Germinal center (tissue), 1 donor: ENCODE data around the gene ZNF500.

ENCODE experiments used
- DNase-seq: peaks from one replicate; pipeline ENCODE4 v3.0.0; 2012; ENCODE audit warnings: mixed read lengths, low spot score

Gene ZNF500

DNA sequence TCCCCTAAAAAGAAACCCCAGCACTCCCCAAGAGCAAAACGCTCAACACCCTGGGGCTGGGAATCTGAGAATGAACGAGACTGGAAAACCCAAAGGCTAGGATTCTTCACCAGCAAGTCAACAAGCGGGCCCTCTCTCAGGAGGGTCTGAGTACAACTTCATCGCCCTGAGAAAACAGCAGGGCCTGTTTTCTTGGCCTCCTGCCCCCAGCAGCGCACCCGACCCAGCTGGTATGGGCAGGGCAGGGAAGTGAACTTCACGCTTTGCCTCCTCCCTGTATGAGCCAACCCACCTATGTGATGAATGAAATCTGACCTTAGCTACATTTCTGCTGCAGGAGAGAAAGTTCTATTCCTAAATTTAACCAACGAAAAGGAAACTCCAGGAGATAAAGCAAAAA lies 62.5 kb downstream of the ZNF500 start:
- no peak for DNase-seq

DNA sequence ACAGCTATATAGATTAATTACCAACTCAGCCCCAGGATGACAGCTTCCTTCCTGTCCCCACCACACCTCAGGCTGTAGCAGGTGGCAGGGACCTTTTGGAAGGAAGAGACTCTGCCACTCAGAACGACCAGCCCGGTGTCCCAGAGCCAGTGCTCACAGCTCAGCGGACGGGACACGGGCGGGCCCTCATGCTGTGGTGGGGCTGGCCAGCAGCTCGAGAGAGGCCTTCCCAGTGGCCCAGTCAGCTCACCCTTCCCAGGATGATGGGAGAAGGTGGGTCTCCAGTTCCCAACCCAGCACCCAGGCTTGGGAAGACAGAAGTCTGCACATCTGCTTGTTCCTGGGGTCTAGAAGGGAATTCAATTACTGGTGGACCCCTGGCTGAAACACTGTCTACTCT lies 63.1 kb downstream of the ZNF500 start:
- DNase-seq: no peak

DNA sequence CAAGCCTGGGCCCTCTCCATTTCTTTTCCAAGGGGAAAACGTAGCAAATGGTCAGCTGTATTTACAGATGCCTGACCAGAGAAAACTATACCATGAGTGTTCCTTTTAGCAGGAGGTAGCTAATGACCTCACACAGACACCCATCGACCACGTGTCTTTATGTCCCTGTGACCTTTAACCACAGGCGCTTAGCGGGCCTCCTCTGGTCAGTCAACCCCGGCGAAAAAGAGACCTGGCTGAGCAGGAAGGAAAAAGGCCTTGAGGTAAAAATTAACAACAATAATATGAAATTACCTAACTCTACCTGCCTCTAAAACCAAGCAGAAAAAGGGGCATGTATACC lies 64.5 kb downstream of the ZNF500 start:
- DNase-seq: no peak

DNA sequence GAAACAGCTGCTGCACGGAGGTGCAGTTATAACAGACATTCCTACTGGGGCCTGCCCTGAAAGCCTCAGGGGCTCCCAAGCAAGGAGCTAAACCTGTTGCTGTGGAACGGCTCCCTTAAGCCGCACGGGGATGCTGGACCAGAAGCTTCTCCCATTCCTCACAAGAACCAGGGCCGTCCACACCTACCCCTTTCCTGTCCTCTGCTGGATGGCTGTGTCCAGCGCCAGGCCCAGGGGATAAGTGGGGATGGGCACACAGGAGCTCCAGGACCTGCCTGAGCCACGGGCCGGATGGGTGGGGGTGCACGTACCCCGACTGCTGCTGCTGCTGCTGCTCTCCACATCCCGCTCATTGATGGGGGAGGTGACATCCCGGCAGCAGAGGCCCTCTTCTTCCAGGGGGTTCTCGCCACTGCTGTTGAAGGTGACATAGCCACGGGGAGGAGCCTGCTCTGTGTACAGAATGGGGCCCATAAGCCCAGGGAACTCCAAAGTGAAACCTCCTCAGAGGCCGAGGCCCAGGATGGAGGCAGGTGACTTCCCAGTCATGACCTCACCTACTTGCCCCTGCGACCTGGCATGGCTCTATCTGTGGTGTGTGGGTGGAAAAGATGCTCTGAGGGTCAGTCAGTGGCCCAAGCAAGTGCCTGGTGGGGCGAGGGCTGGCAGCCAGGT lies 65.0 kb downstream of the ZNF500 start:
- no peak for DNase-seq

DNA sequence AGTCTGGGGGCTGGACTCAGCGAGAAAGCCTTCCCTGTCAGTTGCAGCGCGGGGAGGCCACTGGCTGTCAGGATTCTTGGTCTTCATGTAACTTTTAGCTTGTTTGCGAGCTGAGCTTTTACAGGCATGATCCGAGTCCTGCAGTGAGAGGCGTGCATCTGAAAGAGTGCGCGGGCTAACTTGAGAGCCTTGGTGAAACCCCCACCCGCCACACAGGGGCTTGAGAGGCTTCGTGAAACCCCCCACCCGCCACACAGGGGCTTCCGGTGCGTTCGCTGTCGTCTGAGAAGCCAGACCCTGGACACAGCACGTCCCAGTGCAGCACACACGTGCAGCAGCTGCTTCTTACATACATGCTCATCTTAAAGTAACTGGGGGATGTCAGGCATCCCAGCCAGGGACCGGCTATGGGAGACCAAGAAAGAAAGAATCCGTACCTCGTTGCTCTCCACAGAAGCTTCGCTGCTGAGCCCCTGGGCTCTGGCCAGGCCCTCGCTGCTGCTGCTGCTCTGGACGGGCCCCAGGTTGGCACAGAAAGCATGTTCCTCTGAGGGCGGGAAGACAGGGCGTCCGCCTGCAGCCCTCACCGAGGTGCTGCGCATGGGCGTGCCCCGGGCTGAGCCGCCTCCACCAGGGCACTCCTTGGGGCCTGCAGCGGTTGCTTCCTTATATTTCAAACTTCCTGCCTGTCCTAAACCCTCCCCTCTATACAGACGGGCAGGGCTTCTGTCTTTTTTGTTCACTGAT lies 65.8 kb downstream of the ZNF500 start:
- no peak for DNase-seq

DNA sequence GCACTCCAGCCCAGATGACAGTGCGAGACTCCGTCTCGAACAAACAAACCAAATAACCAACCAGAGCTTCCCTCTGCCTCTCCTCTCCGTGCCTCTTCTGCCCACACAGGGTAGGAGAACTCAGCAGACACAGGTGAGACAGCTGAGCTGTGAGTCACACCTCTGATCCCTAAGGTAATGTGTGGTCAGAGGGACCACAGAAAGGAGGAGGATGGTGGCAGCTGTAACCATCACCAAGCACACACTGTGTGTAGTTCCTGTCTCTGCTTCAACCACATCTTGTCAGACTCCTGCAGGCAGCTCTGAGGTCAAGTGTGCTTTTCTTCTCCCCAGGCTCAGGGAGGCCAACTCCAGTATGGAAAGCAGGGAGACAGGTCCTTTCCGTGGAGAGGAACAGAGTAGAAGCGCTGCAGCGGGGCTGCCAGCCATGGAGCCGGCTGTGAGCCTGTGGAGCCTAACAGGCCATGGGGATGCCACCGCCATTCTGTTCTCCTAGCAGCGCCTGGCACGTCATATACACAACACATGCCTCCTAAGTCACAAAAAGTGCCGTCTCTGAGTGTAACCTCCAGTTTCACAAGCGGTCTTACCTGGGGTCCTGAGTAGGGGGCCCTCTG lies 66.5 kb downstream of the ZNF500 start:
- DNase-seq: no peak

DNA sequence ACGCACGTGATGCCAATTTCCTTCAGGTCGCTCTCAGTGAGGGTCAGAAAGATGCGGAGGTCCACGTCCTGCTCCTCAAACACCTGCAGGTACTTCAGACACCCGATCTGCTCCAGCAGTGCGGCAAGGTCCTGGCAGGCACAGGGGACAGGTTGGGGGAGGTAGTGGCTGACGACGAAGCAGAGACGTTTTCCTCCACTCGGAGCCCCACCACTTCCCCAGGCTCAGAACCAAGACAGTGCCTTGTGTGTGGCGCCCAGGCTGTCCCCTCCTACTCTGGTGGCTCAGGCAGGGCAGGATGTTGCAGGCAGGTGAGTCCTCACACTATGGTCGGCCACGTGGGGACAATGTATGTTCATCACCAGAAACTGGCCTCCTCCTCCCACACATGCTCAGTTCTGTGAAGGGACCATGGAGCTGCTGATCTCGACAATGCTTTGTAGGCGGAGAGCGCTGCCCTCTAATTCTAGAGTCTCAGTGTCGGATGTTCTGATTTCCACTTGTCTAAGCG lies 67.9 kb downstream of the ZNF500 start:
- DNase-seq: no peak

DNA sequence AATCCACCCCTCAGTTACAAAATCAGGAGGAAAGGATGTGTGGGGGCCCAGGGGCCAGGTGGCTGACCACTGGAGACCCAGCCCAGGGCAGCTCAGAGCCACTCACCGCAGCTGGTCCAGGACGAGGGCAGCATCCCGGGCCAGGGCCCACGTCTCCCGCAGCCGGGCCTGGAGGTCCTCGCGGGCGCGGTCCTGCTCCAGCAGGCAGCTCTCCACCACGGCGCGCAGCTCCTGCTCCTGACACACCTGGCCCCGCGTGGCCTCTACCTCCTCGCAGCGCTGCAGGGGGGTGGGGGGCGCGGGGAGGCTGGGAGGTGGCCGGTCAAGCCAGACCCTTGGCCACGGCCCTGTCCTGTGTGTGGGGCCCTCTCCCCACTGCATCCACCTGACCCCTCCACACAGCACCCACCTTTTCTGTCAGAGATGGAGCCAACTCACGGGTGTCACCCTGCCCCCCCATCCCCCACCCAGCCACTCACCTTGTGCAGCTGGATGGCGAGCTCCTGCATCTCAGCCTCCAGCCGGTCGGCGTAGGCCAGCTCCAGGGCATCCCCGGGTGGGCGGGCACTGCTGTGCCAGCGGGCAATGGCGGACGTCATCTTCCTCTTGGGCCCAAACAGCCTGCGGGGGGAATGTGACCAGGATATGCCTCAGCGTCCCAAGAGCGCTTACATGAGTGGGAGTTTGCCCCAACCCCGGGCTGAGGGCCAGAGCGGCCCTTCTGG lies 68.5 kb downstream of the ZNF500 start:
- no peak for DNase-seq
